SK-N-SH (cell line): ENCODE results near the gene MACROD2. TPM values are rescaled to one million over a fixed set of nuclear protein-coding genes. Genes with fewer than 3 reads are reported as not detected.
A peak's percentile ranks its signal among the peaks of the same experiment; 100 is the strongest.

Experiments used
- CTCF ChIA-PET: fragments of 300-600, 350-600 bp; formaldehyde crosslinking; extraction: SDS; loops from one replicate; lab custom pipeline; 2021; lab: Yijun Ruan, JAX
- POLR2A ChIA-PET: fragments of 350-600 bp; sonication (Branson Sonifier 250); formaldehyde crosslinking; extraction: SDS; loops from one replicate; lab custom pipeline; 2020; ENCODE audit warnings: antibody characterized with exemption, inconsistent platforms; lab: Yijun Ruan, JAX
- DNase-seq: peaks from one replicate; pipeline ENCODE4 v3.0.0; 2012
- H2AFZ ChIP-seq: fragments of 200-600 bp; sonication (generic); 2 replicates; pipeline ENCODE4 v1.8.1; 2016; ENCODE audit warnings: antibody characterized with exemption, mild to moderate bottlenecking, low read depth
- H3F3A ChIP-seq: fragments of 200-600 bp; sonication (generic); replicated peaks from 2 replicates; pipeline ENCODE3; 2016; ENCODE audit warnings: antibody characterized with exemption, mild to moderate bottlenecking; ENCODE audit not compliant: insufficient read depth
- H3K27ac ChIP-seq, 2 experiments: fragments of 200-500 bp in 1 of 2; fragments of 200-600 bp in 1 of 2; sonication (Bioruptor generic) in 1 of 2; sonication (generic), shearing (Covaris generic) in 1 of 2; 2 replicates each; pipeline versions ENCODE4 v1.5.1 to v1.6.1; 2014 to 2016; ENCODE audit warnings: low read depth in 2 of 2, inconsistent platforms in 1 of 2, low read length in 1 of 2, mild to moderate bottlenecking in 1 of 2, mixed read lengths in 1 of 2
- H3K27me3 ChIP-seq: fragments of 200-600 bp; sonication (generic), shearing (Covaris generic); 2 replicates; pipeline ENCODE4 v1.6.1; 2016; ENCODE audit warnings: mixed run types; ENCODE audit not compliant: insufficient read depth
- H3K36me3 ChIP-seq, 2 experiments: fragments of 200-500 bp in 1 of 2; fragments of 200-600 bp in 1 of 2; sonication (Bioruptor generic) in 1 of 2; sonication (generic) in 1 of 2; replicated peaks in 1 of 2; 2 replicates each; pipeline versions ENCODE3 to v1.5.1; 2014 to 2016; ENCODE audit warnings: low read length in 1 of 2, mild to moderate bottlenecking in 1 of 2; ENCODE audit not compliant: insufficient read depth in 2 of 2, control insufficient read depth in 1 of 2
- H3K4me1 ChIP-seq, 2 experiments: fragments of 200-500 bp in 1 of 2; fragments of 200-600 bp in 1 of 2; sonication (Bioruptor generic) in 1 of 2; sonication (generic), shearing (Covaris generic) in 1 of 2; 2 replicates each; pipeline versions ENCODE4 v1.5.1 to v1.6.1; 2014 to 2016; ENCODE audit warnings: low read depth in 1 of 2, low read length in 1 of 2, mixed run types in 1 of 2; ENCODE audit not compliant: insufficient read depth in 2 of 2, control insufficient read depth in 1 of 2
- H3K4me2 ChIP-seq: fragments of 200-600 bp; sonication (generic), shearing (Covaris generic); 2 replicates; pipeline ENCODE4 v1.6.1; 2017; ENCODE audit warnings: mixed run types
- H3K4me3 ChIP-seq, 2 experiments: fragments of 200-500 bp in 1 of 2; fragments of 200-600 bp in 1 of 2; sonication (Bioruptor generic) in 1 of 2; sonication (generic), shearing (Covaris generic) in 1 of 2; 2 replicates each; pipeline versions ENCODE4 v1.5.1 to v1.8.1; 2014 to 2016; ENCODE audit warnings: low read depth in 2 of 2, inconsistent platforms in 1 of 2, low read length in 1 of 2, mild to moderate bottlenecking in 1 of 2, mixed read lengths in 1 of 2, moderate library complexity in 1 of 2
- H3K79me2 ChIP-seq: fragments of 200-600 bp; sonication (generic); 2 replicates; pipeline ENCODE4 v1.8.1; 2017; ENCODE audit warnings: mild to moderate bottlenecking; ENCODE audit not compliant: insufficient read depth
- H3K9ac ChIP-seq: fragments of 200-600 bp; sonication (generic); 2 replicates; pipeline ENCODE4 v1.6.1; 2017; ENCODE audit warnings: mixed run types
- H3K9me2 ChIP-seq: fragments of 200-600 bp; sonication (generic); 2 replicates; pipeline ENCODE4 v1.6.1; 2017; ENCODE audit warnings: mixed run types
- H3K9me3 ChIP-seq: fragments of 200-600 bp; sonication (generic); 2 replicates; pipeline ENCODE4 v1.6.1; 2017; ENCODE audit warnings: mixed run types, mild to moderate bottlenecking, moderate library complexity
- H4K20me1 ChIP-seq: fragments of 200-600 bp; sonication (generic); 2 replicates; pipeline ENCODE4 v1.6.1; 2017; ENCODE audit warnings: mild to moderate bottlenecking, mixed run types; ENCODE audit not compliant: insufficient read depth
- CHD2 ChIP-seq: fragments of 150-350 bp; IDR thresholded peaks from 2 replicates; pipeline ENCODE4 v1.6.1; 2018; ENCODE audit warnings: low read length; ENCODE audit not compliant: partially characterized antibody
- FOSL2 ChIP-seq: IDR thresholded peaks from 2 replicates; pipeline ENCODE4 v1.4.0; 2012; ENCODE audit warnings: low read depth, mild to moderate bottlenecking, moderate library complexity, borderline replicate concordance
- FOXJ3 ChIP-seq: sonication (generic); formaldehyde crosslinking; IDR thresholded peaks from 2 replicates; pipeline ENCODE4 v1.5.1; 2020; ENCODE audit warnings: mild to moderate bottlenecking, missing genetic modification reagents
- FOXM1 ChIP-seq: IDR thresholded peaks from 2 replicates; pipeline ENCODE4 v1.4.0; 2012; ENCODE audit warnings: low read depth, mild to moderate bottlenecking
- GABPA ChIP-seq: IDR thresholded peaks from 2 replicates; pipeline ENCODE4 v1.4.0; 2012; ENCODE audit warnings: low read depth, mild to moderate bottlenecking
- JUND ChIP-seq: IDR thresholded peaks from 2 replicates; pipeline ENCODE4 v1.4.0; 2012
- MEF2A ChIP-seq: IDR thresholded peaks from 2 replicates; pipeline ENCODE4 v1.4.0; 2012; ENCODE audit warnings: low read depth, borderline replicate concordance
- NFIC ChIP-seq: IDR thresholded peaks from 2 replicates; pipeline ENCODE4 v1.4.0; 2012; ENCODE audit warnings: borderline replicate concordance
- NRF1 ChIP-seq: IDR thresholded peaks from 2 replicates; pipeline ENCODE4 v1.6.1; 2012; ENCODE audit warnings: low read depth, mild to moderate bottlenecking, low read length
- POLR2AphosphoS5 ChIP-seq: IDR thresholded peaks from 2 replicates; pipeline ENCODE4 v1.6.1; 2012; ENCODE audit warnings: low read depth, low read length
- RAD21 ChIP-seq: IDR thresholded peaks from 2 replicates; pipeline ENCODE4 v1.6.1; 2012; ENCODE audit warnings: mild to moderate bottlenecking, low read length
- RFX5 ChIP-seq: IDR thresholded peaks from 2 replicates; pipeline ENCODE4 v1.6.1; 2012; ENCODE audit warnings: mild to moderate bottlenecking, improper control_type of control experiment, low read length
- RXRA ChIP-seq: IDR thresholded peaks from 2 replicates; pipeline ENCODE4 v1.4.0; 2012; ENCODE audit warnings: low read depth, mild to moderate bottlenecking, borderline replicate concordance
- TAF1 ChIP-seq: IDR thresholded peaks from 2 replicates; pipeline ENCODE4 v1.6.1; 2012; ENCODE audit warnings: low read depth, mild to moderate bottlenecking, low read length, moderate library complexity, borderline replicate concordance
- TCF12 ChIP-seq: IDR thresholded peaks from 2 replicates; pipeline ENCODE4 v1.4.0; 2012
- YY1 ChIP-seq: IDR thresholded peaks from 2 replicates; pipeline ENCODE4 v1.4.0; 2012; ENCODE audit warnings: low read depth, mild to moderate bottlenecking
- WGBS: methylation state at CpG from one replicate; pipeline ENCODE4 v1.1.6; 2017; ENCODE audit warnings: low lambda C conversion rate; 5-methylcytosine and 5-hydroxymethylcytosine counted together
- polyA plus RNA-seq, 3 experiments: library from polyadenylated mRNA; depleted of rRNA; stranded (reverse); fragments of >200 nt; gene quantifications; 2 replicates each; pipeline ENCODE4 v1.2.3, GENCODE V29; 2012
- TF ChIP-seq, protein P1 (sequence below): fragments of 150-350 bp; IDR thresholded peaks from 2 replicates; pipeline ENCODE4 v1.6.1; 2017; ENCODE audit warnings: antibody characterized with exemption, low read length, low read depth, borderline replicate concordance
- TF ChIP-seq, protein P2 (sequence below): IDR thresholded peaks from 2 replicates; pipeline ENCODE4 v1.4.0; 2012; ENCODE audit warnings: low read depth, borderline replicate concordance
- TF ChIP-seq, protein P3 (sequence below): fragments of 200-600 bp; sonication (generic); IDR thresholded peaks from 2 replicates; pipeline ENCODE4 v1.6.1; 2017; ENCODE audit warnings: antibody characterized with exemption, mild to moderate bottlenecking, moderate library complexity
- TF ChIP-seq, protein P4 (sequence below): IDR thresholded peaks from 2 replicates; pipeline ENCODE4 v1.4.0; 2012; ENCODE audit warnings: low read depth, borderline replicate concordance

The MACROD2 gene
- polyA plus RNA-seq, 1 of the 3 experiments (the other 2 are of a cell fraction): 0.33 TPM

DNA sequence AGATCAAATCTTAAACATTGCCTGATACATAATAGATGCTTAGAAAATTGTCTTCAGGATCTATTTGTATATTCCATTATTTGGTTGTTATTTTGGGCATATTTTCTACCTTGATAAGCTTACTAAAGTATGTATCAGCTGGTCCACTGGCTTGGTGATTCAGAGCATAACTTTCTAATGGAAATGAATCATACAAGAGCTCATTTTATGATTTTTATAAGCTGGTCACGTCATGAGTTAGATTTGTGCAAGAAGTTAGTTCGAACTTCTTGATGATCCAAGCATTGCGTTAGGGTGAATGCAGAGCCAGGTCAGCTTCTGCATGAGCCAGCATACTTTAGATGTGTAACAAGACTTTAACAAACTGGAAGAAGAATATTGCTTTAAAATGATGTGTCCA, 486.5 kb downstream of the MACROD2 start:
- no peaks in the 10 kb centered on the region for H3K79me2 ChIP-seq
- H3K4me3 ChIP-seq: no peak overlapping the region

DNA sequence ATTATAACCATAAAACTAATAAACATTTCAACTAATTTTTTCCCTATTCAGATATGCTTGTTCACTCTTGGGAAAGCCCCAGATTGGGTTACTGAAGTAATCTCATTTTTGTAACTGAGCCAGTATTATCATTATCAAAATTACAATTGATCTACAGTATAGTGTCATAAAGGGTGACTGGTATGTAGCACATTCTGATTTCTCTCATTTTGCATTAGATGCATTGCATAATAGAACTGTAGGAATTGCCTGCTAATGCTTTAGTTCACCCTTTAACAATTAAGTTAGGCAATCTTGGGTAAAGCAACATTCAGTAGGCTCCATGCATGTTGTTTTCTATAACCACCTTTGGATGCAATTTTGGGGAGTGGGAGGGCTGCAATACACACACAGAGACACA, 492.9 kb downstream of the MACROD2 start:
- no peaks in the 10 kb centered on the region for H3K9me3 ChIP-seq
- H3K36me3 ChIP-seq: no peaks in the 10 kb centered on the region
- no peak overlapping the region for H3K9ac ChIP-seq
- no peaks in the 10 kb centered on the region for H3F3A ChIP-seq
- ChIA-PET CTCF (interaction anchor here (1.2 kb wide), 1 partner anchor 10 kb away, joined by 3 read pairs; no protein-coding TSS in a partner anchor), POLR2A (no interaction called here)
- H3K4me2 ChIP-seq: no peak overlapping the region
- no peak for TF ChIP-seq RAD21
- TF ChIP-seq POLR2AphosphoS5: no peak
- TF ChIP-seq, protein P1, sequence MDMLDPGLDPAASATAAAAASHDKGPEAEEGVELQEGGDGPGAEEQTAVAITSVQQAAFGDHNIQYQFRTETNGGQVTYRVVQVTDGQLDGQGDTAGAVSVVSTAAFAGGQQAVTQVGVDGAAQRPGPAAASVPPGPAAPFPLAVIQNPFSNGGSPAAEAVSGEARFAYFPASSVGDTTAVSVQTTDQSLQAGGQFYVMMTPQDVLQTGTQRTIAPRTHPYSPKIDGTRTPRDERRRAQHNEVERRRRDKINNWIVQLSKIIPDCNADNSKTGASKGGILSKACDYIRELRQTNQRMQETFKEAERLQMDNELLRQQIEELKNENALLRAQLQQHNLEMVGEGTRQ: no peak
- no peak for TF ChIP-seq CHD2
- no peak for TF ChIP-seq GABPA
- no peak for TF ChIP-seq RFX5
- no peak for TF ChIP-seq RXRA
- TF ChIP-seq, protein P2, sequence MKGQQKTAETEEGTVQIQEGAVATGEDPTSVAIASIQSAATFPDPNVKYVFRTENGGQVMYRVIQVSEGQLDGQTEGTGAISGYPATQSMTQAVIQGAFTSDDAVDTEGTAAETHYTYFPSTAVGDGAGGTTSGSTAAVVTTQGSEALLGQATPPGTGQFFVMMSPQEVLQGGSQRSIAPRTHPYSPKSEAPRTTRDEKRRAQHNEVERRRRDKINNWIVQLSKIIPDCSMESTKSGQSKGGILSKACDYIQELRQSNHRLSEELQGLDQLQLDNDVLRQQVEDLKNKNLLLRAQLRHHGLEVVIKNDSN: no peak
- no peak for TF ChIP-seq NRF1
- TF ChIP-seq, protein P3, sequence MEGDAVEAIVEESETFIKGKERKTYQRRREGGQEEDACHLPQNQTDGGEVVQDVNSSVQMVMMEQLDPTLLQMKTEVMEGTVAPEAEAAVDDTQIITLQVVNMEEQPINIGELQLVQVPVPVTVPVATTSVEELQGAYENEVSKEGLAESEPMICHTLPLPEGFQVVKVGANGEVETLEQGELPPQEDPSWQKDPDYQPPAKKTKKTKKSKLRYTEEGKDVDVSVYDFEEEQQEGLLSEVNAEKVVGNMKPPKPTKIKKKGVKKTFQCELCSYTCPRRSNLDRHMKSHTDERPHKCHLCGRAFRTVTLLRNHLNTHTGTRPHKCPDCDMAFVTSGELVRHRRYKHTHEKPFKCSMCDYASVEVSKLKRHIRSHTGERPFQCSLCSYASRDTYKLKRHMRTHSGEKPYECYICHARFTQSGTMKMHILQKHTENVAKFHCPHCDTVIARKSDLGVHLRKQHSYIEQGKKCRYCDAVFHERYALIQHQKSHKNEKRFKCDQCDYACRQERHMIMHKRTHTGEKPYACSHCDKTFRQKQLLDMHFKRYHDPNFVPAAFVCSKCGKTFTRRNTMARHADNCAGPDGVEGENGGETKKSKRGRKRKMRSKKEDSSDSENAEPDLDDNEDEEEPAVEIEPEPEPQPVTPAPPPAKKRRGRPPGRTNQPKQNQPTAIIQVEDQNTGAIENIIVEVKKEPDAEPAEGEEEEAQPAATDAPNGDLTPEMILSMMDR: no peak
- TF ChIP-seq JUND: no peak
- no peak for TF ChIP-seq YY1
- TF ChIP-seq, protein P4, sequence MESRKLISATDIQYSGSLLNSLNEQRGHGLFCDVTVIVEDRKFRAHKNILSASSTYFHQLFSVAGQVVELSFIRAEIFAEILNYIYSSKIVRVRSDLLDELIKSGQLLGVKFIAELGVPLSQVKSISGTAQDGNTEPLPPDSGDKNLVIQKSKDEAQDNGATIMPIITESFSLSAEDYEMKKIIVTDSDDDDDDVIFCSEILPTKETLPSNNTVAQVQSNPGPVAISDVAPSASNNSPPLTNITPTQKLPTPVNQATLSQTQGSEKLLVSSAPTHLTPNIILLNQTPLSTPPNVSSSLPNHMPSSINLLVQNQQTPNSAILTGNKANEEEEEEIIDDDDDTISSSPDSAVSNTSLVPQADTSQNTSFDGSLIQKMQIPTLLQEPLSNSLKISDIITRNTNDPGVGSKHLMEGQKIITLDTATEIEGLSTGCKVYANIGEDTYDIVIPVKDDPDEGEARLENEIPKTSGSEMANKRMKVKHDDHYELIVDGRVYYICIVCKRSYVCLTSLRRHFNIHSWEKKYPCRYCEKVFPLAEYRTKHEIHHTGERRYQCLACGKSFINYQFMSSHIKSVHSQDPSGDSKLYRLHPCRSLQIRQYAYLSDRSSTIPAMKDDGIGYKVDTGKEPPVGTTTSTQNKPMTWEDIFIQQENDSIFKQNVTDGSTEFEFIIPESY: no peak
- TF ChIP-seq TCF12: no peak
- no peak for TF ChIP-seq TAF1
- no peaks in the 10 kb centered on the region for H3K27me3 ChIP-seq
- no peak overlapping the region for H2AFZ ChIP-seq
- no peak for DNase-seq
- no peaks in the 10 kb centered on the region for H3K4me1 ChIP-seq
- no peak overlapping the region for H3K4me3 ChIP-seq
- no peak overlapping the region for H3K27ac ChIP-seq
- no peaks in the 10 kb centered on the region for H3K9me2 ChIP-seq
- H4K20me1 ChIP-seq: no peaks in the 10 kb centered on the region
- H3K79me2 ChIP-seq: no peaks in the 10 kb centered on the region

More for the DNA sequence above, 486.5 kb downstream of the MACROD2 start:
- H3K9me3 ChIP-seq: no peaks in the 10 kb centered on the region
- H3K9ac ChIP-seq: no peak overlapping the region
- no peak for DNase-seq
- no peak overlapping the region for H3K4me2 ChIP-seq
- no peak overlapping the region for H2AFZ ChIP-seq
- no peaks in the 10 kb centered on the region for H3F3A ChIP-seq
- no peaks in the 10 kb centered on the region; a peak in 1 of 4 replicates for H3K4me1 ChIP-seq
- CTCF ChIA-PET: no interaction called here
- H4K20me1 ChIP-seq: no peaks in the 10 kb centered on the region
- no peak overlapping the region for H3K27ac ChIP-seq
- WGBS: 54% methylated on average over 3 of the region's 3 CpGs
- no peaks in the 10 kb centered on the region for H3K36me3 ChIP-seq
- POLR2A ChIA-PET: no interaction called here
- no peak for TF ChIP-seq NFIC
- TF ChIP-seq FOSL2: peak; percentile 74
- no peak for TF ChIP-seq FOXJ3 (CRISPR knock-in tag)
- TF ChIP-seq JUND: peak; percentile 34; the same call in 1 of the 2 replicates
- TF ChIP-seq FOXM1: no peak
- TF ChIP-seq GABPA: no peak
- TF ChIP-seq, protein P2: no peak
- no peak for TF ChIP-seq MEF2A
- H3K27me3 ChIP-seq: no peaks in the 10 kb centered on the region
- no peaks in the 10 kb centered on the region for H3K9me2 ChIP-seq
